ENCODE results near the gene CD99L2.
"Not testable (repeated sequence)": the region's sequence is repeated elsewhere in the genome, so short reads cannot be mapped to it uniquely, and the experiment has no call there.

The CD99L2 gene

DNA sequence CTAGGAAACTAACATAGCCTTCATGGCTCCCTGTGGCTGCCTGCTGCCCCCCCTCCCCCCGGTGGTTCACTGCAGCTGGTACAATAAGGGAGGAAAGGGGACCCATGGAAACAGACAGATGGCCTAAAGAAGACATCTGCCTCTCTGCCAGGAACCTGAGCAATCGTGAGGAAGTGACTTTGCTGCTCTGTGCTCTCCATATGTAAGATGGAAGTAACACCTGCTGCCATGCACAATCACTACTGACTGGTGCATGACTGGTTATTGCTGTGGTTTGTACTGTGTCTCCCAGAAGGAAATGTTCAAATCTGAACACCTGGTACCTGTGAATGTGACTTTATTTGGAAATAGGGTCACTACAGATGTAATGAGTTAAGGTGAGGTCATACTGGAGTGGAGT, 43.6 kb downstream of the CD99L2 start:
- no peak for DNase-seq (ENCODE audit: low read depth in 2 of 2)

DNA sequence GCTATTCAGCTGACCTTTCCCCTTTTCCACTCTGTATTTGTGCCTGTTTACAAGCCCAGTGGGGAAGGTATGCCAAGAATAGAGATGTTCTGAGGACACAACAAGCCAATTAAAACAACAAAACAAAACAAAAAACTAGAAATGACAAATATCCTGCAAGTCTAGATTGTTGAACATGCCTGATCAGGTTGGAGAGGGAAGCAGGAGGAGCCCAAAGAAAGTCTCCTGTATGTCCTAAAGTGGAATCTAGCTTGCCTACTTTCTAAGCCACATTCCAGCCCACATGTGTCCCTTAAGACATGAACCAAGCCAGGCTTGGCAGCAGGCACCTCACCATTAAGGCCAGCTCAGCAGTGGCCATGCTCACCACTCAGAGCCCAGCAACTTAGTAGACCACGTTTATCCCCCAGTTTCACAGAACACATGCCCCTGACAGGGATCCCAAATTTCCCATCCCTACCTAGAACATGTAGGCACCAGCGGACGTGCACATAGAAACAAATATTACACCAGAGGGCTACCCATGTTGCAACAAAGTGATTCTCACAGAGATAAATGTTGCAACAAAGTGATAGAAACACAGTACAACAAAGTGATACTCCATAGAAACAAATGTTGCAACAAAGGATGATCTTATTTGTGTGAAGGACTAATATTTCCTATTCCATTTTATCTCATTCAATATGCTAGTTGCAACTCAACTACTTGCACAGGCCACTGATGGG, 48.3 kb downstream of the CD99L2 start:
- DNase-seq (ENCODE audit: low read depth in 2 of 2), result no peak

DNA sequence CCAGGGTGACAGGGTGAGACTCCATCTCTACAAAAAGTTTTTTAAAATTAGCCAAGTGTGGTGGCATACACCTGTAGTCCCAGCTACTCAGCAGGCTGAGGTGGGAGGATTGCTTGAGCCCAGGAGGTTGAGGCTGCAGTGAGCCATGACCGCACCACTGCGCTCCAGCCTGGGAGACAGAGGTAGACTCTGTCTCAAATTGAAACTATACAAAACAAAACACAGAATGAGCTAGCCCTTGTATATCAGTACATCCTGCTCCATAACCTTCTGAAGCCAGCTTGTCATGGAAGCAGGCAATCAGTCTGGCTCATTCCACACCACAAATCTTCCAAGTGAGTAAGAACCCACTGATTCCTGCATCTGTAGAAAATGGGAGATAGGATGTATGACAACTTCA, 49.0 kb downstream of the CD99L2 start:
- no peak for DNase-seq (ENCODE audit: low read depth in 2 of 2)

DNA sequence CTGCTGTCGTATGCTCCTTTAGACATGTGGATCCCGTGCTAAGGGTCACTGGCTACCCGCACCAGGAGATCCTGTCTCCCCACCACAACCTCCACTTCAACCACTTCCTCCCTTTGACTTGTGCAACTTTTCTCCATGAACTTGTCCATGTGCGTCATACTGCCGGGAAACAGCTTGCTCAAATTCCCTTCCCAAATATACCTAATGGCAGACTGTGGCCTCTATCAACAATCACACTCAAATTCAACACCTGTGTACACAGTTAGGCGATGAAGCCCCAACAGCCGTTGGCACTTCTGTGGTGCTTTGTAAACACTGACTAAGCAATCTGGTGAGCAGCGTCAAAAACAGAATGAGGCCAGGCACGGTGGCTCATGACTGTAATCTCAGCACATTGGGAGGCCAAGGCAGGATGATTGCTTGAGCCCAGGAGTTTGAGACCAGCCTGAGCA, 49.5 kb downstream of the CD99L2 start:
- DNase-seq (ENCODE audit: low read depth in 2 of 2), result no peak

DNA sequence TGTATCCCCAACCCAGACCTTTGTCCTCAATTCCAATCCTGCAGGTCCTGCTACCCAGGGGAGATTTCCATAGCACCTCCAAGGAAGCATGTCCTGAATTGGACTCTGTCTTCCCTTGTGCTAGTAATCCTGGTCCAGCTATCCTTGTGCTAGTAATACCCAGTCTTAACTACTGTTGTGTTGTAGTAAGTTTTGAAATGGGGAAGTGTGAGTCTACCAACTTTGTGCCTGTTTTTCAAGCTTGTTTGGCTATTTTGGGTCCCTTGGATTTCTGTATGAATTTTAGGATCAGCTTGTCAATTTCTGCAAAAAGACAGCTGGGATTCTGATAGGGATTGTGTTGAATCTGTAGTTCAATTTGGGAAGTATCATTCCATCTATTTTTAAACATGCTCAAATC, 51.4 kb downstream of the CD99L2 start:
- no peak for DNase-seq (ENCODE audit: low read depth in 2 of 2)

DNA sequence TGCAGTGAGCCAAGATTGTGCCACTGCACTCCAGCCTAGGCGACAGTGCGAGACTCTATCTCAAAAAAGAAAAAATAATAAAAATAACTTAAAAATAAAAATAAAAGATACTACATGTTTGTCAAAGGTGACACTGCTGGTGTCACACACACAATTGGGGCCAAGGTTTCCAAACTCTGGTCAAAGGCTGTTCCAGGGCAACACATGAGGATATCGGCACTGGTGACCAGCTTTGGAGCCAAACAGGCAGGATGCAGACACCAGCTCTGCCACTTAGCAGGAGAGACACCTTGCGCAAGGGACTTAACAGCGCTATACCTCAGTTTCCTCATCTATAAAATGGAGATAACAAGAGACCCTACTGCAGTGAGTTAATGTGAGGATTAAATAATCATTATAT, 52.3 kb downstream of the CD99L2 start:
- DNase-seq (ENCODE audit: low read depth in 2 of 2), result no peak

DNA sequence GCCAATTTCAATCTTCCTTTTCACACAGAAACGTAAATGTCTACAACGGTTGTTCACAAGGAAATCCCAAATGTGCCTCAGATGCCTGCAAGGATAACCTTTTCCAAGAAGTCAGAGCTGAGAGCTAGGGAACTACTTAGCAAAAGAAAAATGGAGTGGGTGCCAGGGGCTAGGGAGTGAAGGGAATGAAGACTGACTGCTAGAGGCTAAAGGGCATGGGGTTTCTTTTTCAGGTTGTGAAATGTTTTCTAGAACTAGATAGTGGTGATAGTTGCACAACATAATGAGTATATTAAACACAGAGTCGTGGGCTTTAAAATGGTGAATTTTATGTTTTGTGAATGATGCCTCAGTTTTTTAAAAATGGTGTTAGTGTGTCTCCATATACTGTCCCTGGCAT, 53.4 kb downstream of the CD99L2 start:
- no peak for DNase-seq (ENCODE audit: low read depth in 2 of 2)

DNA sequence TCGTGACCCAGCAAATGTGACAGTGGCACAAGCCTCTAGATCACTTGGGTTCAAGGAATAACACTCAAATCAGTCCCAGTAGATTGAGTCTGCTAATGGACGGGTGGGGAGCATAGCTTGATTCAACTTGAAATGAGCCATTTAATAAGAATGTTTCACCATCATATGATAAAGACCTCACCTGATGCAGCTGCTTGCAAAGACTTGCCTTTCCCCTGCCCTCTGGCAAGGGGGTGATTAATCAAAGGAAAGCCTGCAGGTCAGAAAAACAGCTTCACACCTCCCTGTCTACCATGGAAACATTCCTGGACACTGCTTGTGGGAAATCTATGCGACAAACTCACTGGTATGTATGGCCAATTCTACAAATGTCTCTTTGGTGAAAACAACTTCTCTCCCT, 54.5 kb downstream of the CD99L2 start:
- DNase-seq (ENCODE audit: low read depth in 2 of 2), result no peak

DNA sequence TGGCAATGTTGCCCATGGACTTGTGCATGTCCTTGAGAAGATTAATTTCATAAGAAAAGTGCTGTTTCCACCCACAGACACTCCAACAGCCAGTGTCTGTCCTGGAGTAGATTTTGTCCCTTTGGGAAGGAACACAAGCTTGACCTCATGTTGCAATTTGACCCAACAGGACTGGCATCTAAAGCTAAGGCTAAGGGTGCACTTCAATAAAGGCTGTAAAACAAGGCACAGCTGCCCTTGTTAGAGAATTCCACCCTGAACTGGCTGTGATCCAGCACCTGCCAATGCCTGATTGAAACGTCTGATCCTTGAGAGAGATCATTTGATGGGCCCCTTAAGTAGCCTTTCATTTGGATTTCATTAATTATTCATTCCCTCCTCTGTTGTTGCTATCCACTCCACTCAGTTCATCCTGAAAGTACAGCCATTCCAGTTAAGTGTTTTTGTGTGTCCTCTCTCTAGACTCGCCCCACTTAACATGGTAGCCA, 56.2 kb downstream of the CD99L2 start:
- no peak for DNase-seq (ENCODE audit: low read depth in 2 of 2)

DNA sequence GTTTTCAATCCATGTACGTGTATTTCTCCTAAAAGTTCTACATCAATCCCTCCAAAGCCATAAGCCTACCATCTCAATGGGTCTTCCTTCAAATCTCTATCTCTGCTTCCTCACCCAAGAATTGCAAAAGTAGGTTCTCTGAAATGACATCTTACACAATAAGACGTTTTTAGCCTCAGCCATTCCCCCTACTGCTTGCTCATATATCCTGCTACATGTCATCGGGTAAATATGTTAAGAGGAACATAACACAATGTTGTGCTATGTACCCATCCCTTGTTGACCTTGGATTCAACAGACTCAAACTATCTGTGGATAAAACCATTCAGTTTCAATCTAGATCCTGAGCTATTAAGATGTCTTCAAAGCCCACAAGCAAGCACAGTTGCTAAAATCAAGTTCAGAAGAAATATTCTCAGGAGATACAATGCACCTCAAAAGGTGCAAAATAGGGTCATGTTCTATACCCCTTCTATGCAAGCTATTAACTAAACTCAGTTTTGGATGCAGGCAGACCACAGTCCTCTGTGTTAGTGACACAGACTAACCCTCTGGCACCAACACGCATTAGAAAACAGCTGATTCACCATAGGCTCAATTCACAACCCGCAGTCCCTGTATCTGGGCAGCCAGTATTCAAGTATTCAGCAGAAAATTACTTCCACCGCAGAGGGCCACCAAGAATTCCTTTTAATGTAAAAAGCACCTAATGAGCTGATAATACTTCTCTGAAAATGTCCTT, 56.8 kb downstream of the CD99L2 start:
- DNase-seq (ENCODE audit: low read depth in 2 of 2), result no peak

DNA sequence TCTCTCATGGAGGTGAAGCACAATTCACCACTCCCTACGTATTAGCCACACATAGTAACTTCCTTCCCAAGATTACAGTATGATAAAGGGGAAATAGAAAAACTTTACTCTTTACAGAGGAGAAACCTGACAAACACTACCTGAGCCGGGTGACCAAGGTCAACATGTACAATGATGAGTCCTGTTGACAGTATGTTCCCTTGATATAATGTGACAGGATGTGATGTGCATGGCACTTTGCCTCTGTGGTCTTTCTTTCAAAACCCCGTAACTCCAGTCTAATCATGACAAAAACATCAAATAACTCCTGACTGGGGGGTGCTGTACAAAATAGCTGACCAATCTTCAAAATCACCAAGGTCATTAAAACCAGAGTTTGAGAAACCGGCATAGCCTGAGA, 60.6 kb downstream of the CD99L2 start:
- no peak for DNase-seq (ENCODE audit: low read depth in 2 of 2)

DNA sequence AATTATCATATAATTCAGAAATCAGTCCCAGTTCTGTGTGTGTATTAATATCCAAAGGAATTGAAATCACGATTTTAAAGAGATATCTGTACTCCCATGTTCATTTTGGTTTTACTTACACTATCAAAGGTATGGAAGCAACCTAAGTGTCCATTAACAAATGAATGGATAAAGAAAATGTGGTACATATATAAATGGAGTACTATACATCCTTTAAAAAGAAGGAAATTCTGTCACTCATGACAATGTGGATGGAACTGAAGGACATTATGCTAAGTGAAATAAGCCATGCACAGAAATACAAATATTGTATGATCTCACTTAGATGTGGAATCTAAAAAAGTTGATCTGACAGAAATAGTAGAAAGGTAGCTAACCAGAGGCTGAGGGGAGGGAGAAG, 63.8 kb downstream of the CD99L2 start:
- no peak for DNase-seq (ENCODE audit: low read depth in 2 of 2)

DNA sequence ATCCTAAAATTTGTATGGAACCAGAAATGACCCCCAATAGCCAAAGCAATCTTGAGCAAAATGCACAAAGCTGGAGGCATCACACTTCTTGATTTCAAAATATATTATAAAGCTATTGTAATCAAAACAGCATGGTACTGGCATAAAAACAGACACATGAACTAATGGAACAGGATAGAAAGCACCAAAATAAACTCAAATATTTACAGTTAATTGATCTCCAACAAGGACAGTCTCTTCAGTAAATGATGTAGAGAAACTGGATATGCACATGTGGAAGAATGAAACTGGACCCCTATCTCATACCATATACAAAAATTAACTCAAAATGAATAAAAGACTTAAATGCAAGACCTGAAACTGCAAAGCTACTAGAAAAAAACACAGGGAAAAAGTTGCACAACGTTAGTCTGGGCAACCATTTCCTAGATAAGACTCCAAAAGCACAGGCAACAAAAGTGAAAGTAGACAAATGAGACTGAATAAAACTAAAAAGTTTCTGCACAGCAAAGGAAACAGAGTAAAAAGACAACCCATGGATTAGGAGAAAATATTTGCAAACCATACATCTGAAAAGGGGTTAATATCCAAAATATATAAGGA, 64.9 kb downstream of the CD99L2 start:
- DNase-seq (ENCODE audit: low read depth in 2 of 2), result no peak

DNA sequence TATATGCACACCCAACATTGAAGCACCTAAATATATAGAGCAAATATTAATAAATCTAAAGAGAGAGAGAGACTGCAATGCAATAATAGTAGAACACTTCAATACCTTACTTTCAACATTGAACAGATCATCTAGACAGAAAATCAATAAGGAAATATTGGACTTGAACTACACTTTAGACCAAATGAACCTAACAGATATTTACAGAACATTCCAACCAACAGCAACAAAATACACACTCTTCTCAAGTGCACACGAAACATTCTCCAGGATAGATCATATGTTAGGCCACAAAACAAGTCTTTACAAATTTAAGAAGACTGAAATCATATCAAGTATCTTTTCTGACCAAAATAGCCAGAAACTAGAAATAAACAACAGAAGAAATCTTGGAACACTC, 66.6 kb downstream of the CD99L2 start:
- no peak for DNase-seq (ENCODE audit: low read depth in 2 of 2)

DNA sequence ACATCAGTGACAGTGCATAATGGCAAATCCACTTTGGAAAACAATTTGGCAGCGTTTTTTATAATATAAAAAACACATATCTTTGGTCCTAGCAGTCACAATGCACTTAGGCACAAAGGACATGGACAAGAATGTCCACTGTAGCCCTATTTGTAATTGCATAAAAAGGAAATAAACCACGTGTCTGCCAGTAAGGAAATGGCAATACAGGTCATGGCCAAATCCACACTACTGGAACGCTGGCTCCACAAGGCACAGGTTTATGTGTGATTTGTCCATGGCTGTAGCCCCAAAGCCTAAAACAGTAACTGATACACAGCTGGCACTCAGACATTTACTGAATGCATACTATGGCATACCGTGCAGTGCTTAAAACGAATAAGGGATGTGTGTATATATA, 69.7 kb downstream of the CD99L2 start:
- DNase-seq (ENCODE audit: low read depth in 2 of 2), result no peak

DNA sequence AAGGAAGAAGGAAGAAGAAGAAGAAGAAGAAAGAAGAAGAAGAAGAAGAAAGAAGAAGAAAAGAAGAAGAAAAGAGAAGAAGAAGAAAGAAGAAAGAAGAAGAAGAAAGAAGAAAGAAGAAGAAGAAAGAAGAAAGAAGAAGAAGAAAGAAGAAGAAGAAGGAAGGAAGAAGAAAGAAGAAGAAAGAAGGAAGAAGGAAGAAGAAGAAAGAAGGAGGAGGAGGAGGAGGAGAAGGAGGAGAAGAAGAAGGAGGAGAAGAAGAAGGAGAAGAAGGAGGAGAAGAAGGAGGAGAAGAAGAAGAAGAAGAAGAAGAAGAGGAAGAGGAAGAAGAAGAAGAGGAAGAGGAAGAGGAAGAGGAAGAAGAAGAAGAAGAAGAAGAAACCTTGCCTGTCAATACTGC, 74.1 kb downstream of the CD99L2 start:
- not testable (repeated sequence) for DNase-seq (ENCODE audit: low read depth in 2 of 2)

DNA sequence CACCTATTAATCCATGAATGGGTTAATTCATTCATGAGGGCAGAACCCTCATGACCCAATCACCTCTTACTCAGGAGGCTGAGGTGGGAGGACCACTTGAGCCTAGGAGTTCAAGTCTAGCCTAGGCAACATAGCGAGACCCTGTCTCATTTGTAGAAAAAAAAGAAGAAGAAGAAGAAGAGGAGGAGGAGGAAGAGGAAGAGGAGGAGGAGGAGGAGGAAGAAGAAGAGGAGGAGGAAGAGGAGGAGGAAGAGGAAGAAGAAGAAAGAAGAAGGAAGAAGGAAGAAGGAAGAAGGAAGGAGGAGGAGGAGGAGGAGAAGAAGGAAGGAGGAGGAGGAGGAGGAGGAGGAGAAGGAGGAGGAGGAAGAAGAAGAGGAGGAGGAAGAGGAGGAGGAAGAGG, 74.6 kb downstream of the CD99L2 start:
- DNase-seq (ENCODE audit: low read depth in 2 of 2), result not testable (repeated sequence)

DNA sequence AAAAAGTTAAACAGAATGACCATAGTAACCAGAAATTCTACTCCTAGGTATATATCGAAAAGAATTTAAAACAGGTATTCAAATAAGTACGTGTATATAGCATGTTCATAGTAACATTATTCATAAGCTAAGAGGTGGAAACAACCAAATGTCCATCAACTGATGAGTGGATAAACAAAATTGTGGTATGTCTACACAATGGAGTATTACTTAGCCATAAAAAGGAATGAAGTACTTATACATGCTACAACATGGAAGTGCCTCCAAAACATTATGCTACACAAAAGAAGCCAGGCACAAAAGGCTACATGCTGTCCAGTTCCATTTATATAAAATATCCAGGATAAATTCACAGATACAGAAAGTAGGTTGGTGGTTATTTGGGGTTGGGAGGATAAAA, 76.5 kb downstream of the CD99L2 start:
- no peak for DNase-seq (ENCODE audit: low read depth in 2 of 2)

DNA sequence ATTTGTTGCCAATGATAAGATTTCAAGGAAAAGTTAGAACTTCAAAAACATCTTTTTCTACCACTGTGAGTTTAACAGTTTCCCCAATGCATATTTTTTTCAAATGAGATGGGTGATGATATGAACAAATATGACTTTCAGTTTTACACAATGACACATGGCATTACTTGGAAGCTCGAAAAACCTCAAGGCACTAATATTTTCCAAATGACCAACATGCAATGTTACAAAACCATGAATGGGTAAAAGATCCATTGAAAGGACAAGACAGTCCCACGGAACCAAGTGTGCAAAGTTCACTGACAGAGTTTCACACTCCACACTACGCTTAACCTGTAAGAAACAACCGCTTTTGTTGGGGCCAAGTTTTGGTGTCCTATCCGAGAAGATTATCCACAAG, 84.5 kb downstream of the CD99L2 start:
- DNase-seq (ENCODE audit: low read depth in 2 of 2), result no peak

DNA sequence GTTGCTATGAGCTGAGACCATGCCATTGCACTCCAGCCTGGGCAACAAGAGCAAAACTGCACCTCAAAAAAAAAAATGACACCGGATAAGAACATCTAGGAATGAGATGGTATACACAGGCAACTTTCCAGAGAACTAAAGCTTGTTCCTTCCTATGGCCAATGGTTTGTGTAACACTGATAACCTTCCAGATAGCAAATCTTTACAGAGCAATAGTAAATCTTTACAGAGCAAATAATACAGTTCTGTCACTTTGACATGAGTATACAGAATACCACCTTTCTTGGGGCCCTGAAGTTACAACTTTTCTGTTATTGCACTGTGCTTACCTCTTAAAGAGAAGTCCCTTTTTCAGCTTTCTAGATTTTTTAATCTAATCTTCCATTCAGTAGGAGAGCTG, 91.6 kb downstream of the CD99L2 start:
- DNase-seq (ENCODE audit: low read depth in 2 of 2), result no peak

DNA sequence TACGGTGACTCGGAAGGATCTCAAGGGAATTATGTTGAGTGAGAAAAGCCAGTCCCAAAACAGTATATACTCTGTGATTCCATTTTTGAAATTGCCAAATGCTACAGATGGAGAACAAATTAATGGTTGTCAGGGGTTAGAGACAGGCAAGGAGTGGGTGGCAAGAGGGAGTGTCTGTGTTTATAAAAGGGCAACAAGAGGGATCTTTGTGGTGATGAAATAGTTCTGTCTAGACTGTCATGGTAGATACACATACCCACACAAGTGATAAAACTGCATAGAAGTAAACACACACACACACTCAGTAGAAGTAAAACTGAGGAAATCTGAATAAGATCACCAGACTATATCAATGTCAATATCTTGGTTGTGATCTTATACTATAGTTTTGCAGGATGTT, 92.7 kb downstream of the CD99L2 start:
- no peak for DNase-seq (ENCODE audit: low read depth in 2 of 2)

DNA sequence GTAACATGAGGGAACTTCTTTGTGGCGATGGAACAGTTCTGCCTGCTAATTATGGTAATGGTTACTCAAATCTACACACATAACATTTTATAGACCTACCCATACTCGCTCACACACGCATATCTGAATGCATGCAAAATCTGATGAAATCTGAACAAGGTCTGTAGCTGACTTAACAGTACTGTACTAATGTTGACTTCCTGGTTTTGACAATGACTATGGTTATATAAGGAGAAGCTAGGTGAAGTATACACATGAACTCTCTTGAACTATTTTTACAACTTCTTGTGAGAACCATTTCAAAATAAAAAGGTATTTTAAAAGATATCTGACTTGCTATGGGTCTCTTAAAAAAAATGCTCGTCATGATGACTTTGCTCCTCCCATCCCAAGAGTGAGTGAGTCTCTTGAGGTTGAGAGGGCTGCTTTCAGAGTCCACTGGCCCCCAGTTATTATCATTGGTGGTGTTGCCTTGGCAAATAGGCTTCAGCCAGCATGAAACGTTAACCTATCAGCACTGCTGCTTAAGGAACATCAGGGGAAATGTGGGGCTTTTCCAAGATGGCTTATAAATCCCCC, 105.4 kb downstream of the CD99L2 start:
- no peak for DNase-seq (ENCODE audit: low read depth in 2 of 2)

DNA sequence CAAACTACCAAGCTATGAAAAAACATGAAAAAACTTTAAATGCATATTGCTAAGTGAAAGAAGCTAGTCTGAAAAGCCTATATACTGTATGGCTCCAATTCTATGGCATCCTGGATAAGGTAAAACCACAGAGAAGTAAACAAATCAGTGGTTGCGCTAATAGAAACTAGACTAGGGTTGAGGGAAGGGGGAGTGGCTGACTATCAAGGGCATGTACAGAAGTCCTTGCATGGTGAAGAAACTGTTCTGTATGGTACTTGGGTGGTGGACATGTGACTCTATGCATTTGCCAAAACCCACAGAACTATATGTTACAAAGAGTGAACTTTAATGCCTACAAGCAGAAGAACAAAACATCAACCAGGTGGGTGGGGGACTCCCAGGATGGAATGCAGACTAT, 108.4 kb downstream of the CD99L2 start:
- DNase-seq (ENCODE audit: low read depth in 2 of 2), result no peak

Data from fibroblast of skin of left biceps (primary cell).